IMR-90 (cell line): Measurements from ENCODE around the gene LILRA6.

Source experiments
- CEBPB ChIP-seq: IDR thresholded peaks from 2 replicates; pipeline ENCODE4 v1.6.1; 2012; ENCODE audit warnings: low read depth, low read length, improper control_type of control experiment
- CHD1 ChIP-seq: IDR thresholded peaks from 2 replicates; pipeline ENCODE4 v1.6.1; 2012; ENCODE audit warnings: low read depth, low read length, improper control_type of control experiment
- ELK1 ChIP-seq: fragments of 150-350 bp; IDR thresholded peaks from 2 replicates; pipeline ENCODE4 v1.6.1; 2016; ENCODE audit warnings: low read depth, mild to moderate bottlenecking, low read length, moderate library complexity, borderline replicate concordance
- FOS ChIP-seq: fragments of 150-350 bp; IDR thresholded peaks from 2 replicates; pipeline ENCODE4 v1.6.1; 2016; ENCODE audit warnings: low read depth, low read length
- MAFK ChIP-seq: IDR thresholded peaks from 2 replicates; pipeline ENCODE4 v1.6.1; 2012; ENCODE audit warnings: low read depth, low read length, improper control_type of control experiment
- MAZ ChIP-seq: IDR thresholded peaks from 2 replicates; pipeline ENCODE4 v1.6.1; 2012; ENCODE audit warnings: low read depth, mild to moderate bottlenecking, low read length, improper control_type of control experiment, moderate library complexity, borderline replicate concordance
- MXI1 ChIP-seq: IDR thresholded peaks from 2 replicates; pipeline ENCODE4 v1.6.1; 2012; ENCODE audit warnings: low read depth, mild to moderate bottlenecking, low read length, moderate library complexity, borderline replicate concordance
- NFE2L2 ChIP-seq: fragments of 150-350 bp; IDR thresholded peaks from 2 replicates; pipeline ENCODE4 v1.6.1; 2016; ENCODE audit warnings: low read depth, mild to moderate bottlenecking, low read length
- POLR2A ChIP-seq: IDR thresholded peaks from 2 replicates; pipeline ENCODE4 v1.6.1; 2012; ENCODE audit warnings: mild to moderate bottlenecking, low read depth, low read length
- RAD21 ChIP-seq: IDR thresholded peaks from 2 replicates; pipeline ENCODE4 v1.6.1; 2012; ENCODE audit warnings: low read length, improper control_type of control experiment
- RCOR1 ChIP-seq: IDR thresholded peaks from 2 replicates; pipeline ENCODE4 v1.6.1; 2012; ENCODE audit warnings: mild to moderate bottlenecking, low read length, improper control_type of control experiment; ENCODE audit not compliant: insufficient replicate concordance
- RFX5 ChIP-seq: IDR thresholded peaks from 2 replicates; pipeline ENCODE4 v1.8.0; 2012; ENCODE audit warnings: low read depth, mild to moderate bottlenecking, low read length, moderate library complexity
- SMC3 ChIP-seq: fragments of 150-350 bp; IDR thresholded peaks from 2 replicates; pipeline ENCODE4 v1.6.1; 2016; ENCODE audit warnings: low read depth, mild to moderate bottlenecking, antibody characterized with exemption, low read length, moderate library complexity
- TF ChIP-seq, protein P1 (sequence below): conservative IDR thresholded peaks from 2 replicates; pipeline ENCODE4 v1.5.1; 2012; ENCODE audit warnings: mild to moderate bottlenecking, low read depth, low read length, improper control_type of control experiment

GRCh38 chr19:54211235-54211634 is 31.4 kb downstream of the LILRA6 start:
- TF ChIP-seq, protein P1, sequence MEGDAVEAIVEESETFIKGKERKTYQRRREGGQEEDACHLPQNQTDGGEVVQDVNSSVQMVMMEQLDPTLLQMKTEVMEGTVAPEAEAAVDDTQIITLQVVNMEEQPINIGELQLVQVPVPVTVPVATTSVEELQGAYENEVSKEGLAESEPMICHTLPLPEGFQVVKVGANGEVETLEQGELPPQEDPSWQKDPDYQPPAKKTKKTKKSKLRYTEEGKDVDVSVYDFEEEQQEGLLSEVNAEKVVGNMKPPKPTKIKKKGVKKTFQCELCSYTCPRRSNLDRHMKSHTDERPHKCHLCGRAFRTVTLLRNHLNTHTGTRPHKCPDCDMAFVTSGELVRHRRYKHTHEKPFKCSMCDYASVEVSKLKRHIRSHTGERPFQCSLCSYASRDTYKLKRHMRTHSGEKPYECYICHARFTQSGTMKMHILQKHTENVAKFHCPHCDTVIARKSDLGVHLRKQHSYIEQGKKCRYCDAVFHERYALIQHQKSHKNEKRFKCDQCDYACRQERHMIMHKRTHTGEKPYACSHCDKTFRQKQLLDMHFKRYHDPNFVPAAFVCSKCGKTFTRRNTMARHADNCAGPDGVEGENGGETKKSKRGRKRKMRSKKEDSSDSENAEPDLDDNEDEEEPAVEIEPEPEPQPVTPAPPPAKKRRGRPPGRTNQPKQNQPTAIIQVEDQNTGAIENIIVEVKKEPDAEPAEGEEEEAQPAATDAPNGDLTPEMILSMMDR = no peak
- TF ChIP-seq CEBPB (no peak), MAFK (no peak), RAD21 (no peak), MXI1 (no peak), POLR2A (no peak), SMC3 (no peak), CHD1 (no peak), ELK1 (no peak), RFX5 (no peak), FOS (no peak), NFE2L2 (no peak), MAZ (no peak), RCOR1 (no peak)
